HG02885 (cell line): ENCODE measurements around the gene DIS3L2.

Experiments used
- ATAC-seq: cut with Tn5 transposase; IDR thresholded peaks from one replicate; pipeline ENCODE4 v1.9.1; 2021; ENCODE audit warnings: mild to moderate bottlenecking; ENCODE audit not compliant: unreplicated experiment, poor library complexity

The DIS3L2 gene

GRCh38 chr2:231961349-231962166 lies at the start of gene DIS3L2:
Gene DIS3L2 (plus strand): TSS chr2:231961713. CDS start chr2:232014928, 53,215 bp downstream.
- ATAC-seq: peak; percentile 90

- no peak for ATAC-seq
Observed at GRCh38 chr2:231914077-231914690, 47.3 kb upstream of the DIS3L2 start.

GRCh38 chr2:231917280-231918066 lies 44.0 kb upstream of the DIS3L2 start:
- no peak for ATAC-seq

GRCh38 chr2:231918501-231919330 lies 42.8 kb upstream of the DIS3L2 start:
- ATAC-seq: no peak

GRCh38 chr2:231919341-231920035 lies 42.0 kb upstream of the DIS3L2 start:
- no peak for ATAC-seq

GRCh38 chr2:231920366-231920765 lies 41.1 kb upstream of the DIS3L2 start:
- ATAC-seq: no peak

GRCh38 chr2:231920795-231921194 lies 40.7 kb upstream of the DIS3L2 start:
- no peak for ATAC-seq

GRCh38 chr2:231922311-231923009 lies 39.1 kb upstream of the DIS3L2 start:
- ATAC-seq: no peak

- ATAC-seq: no peak
Observed at GRCh38 chr2:231923010-231923344, 38.5 kb upstream of the DIS3L2 start.

GRCh38 chr2:231923951-231924888 lies 37.3 kb upstream of the DIS3L2 start:
- ATAC-seq: no peak

- no peak for ATAC-seq
Observed at GRCh38 chr2:231924889-231925275, 36.6 kb upstream of the DIS3L2 start.

- ATAC-seq: no peak
Observed at GRCh38 chr2:231925303-231926179, 36.0 kb upstream of the DIS3L2 start.

GRCh38 chr2:231926180-231926741 lies 35.3 kb upstream of the DIS3L2 start, which contains the start of gene NPPC:
Gene NPPC (minus strand): TSS chr2:231926396. CDS start chr2:231926249, 147 bp downstream.
- ATAC-seq: peak; percentile 76

- no peak for ATAC-seq
Observed at GRCh38 chr2:231926761-231927565, 34.5 kb upstream of the DIS3L2 start.

GRCh38 chr2:231927566-231927890 lies 34.0 kb upstream of the DIS3L2 start:
- ATAC-seq: no peak

- no peak for ATAC-seq
Observed at GRCh38 chr2:231928481-231928880, 33.0 kb upstream of the DIS3L2 start.
